Fibroblast of lung (primary cell): ENCODE data around the gene ITGAE. TPM values are rescaled to one million over a fixed set of nuclear protein-coding genes. Genes with fewer than 3 reads are reported as not detected.

Experiments used
- DNase-seq, 2 donors: peaks; one replicate each; pipeline versions ENCODE4 v3.0.0 to v3.0.0-alpha.2; 2010; ENCODE audit warnings: low read depth in 2 of 2
- H2AFZ ChIP-seq: 2 replicates; pipeline ENCODE4 v1.5.1; 2012; ENCODE audit warnings: low read length, control low read depth, inconsistent platforms
- H3K27ac ChIP-seq: 2 replicates; pipeline ENCODE4 v1.5.1; 2011; ENCODE audit warnings: low read length, control low read depth; ENCODE audit not compliant: insufficient read depth
- H3K27me3 ChIP-seq: 2 replicates; pipeline ENCODE4 v1.5.1; 2011; ENCODE audit warnings: mild to moderate bottlenecking, low read length; ENCODE audit not compliant: control insufficient read depth, insufficient read depth
- H3K36me3 ChIP-seq: 2 replicates; pipeline ENCODE4 v1.5.1; 2011; ENCODE audit warnings: low read length; ENCODE audit not compliant: control insufficient read depth, insufficient read depth
- H3K4me1 ChIP-seq: 2 replicates; pipeline ENCODE4 v1.5.1; 2011; ENCODE audit warnings: low read length; ENCODE audit not compliant: control insufficient read depth, insufficient read depth; ENCODE audit errors: extremely low read depth
- H3K4me2 ChIP-seq: 2 replicates; pipeline ENCODE4 v1.5.1; 2011; ENCODE audit warnings: low read length, control low read depth; ENCODE audit not compliant: insufficient read depth; ENCODE audit errors: extremely low read depth
- H3K4me3 ChIP-seq, 4 experiments: fragments of 200-600 bp in 1 of 4; sonication (generic) in 1 of 4; replicated peaks in 1 of 4; 2 replicates each; pipeline ENCODE4 v1.5.1; 2011 to 2016; ENCODE audit warnings: low read length in 4 of 4, low read depth in 3 of 4, mild to moderate bottlenecking in 3 of 4, control low read depth in 2 of 4, inconsistent platforms in 1 of 4, mixed read lengths in 1 of 4; ENCODE audit not compliant: insufficient read depth in 1 of 4; ENCODE audit errors: control extremely low read depth in 1 of 4
- H3K79me2 ChIP-seq: 2 replicates; pipeline ENCODE4 v1.5.1; 2012; ENCODE audit warnings: mild to moderate bottlenecking, low read length, inconsistent platforms; ENCODE audit not compliant: control insufficient read depth, insufficient read depth
- H3K9ac ChIP-seq: 2 replicates; pipeline ENCODE4 v1.5.1; 2011; ENCODE audit warnings: mild to moderate bottlenecking, low read length, control low read depth; ENCODE audit not compliant: insufficient read depth
- H3K9me3 ChIP-seq: 2 replicates; pipeline ENCODE4 v1.5.1; 2012; ENCODE audit warnings: low read depth, low read length; ENCODE audit not compliant: control insufficient read depth, insufficient read depth
- H4K20me1 ChIP-seq: 2 replicates; pipeline ENCODE4 v1.5.1; 2011; ENCODE audit warnings: low read length; ENCODE audit not compliant: control insufficient read depth, insufficient read depth; ENCODE audit errors: extremely low read depth
- CTCF ChIP-seq, 2 donors: IDR thresholded peaks in 1 of 2; conservative IDR thresholded peaks in 1 of 2; 1 replicate in 1 of 2; 2 replicates in 1 of 2; pipeline ENCODE4 v1.5.1; 2011 to 2012; ENCODE audit warnings: low read length in 2 of 2, control low read depth in 1 of 2, inconsistent platforms in 1 of 2, low read depth in 1 of 2, mild to moderate bottlenecking in 1 of 2
- EZH2 ChIP-seq: IDR thresholded peaks from 2 replicates; pipeline ENCODE4 v1.5.1; 2012; ENCODE audit warnings: low read length, control low read depth, mild to moderate bottlenecking; ENCODE audit errors: missing control alignments
- polyA plus RNA-seq, 2 donors: library from polyadenylated mRNA; depleted of rRNA in 1 of 2; stranded (reverse) in 1 of 2; unstranded in 1 of 2; fragments of >200 nt; gene quantifications; 2 replicates each; pipeline ENCODE4 v1.2.1, GENCODE V29; 2011 to 2012; ENCODE audit warnings: missing spikeins in 1 of 2
- total RNA-seq: library from RNA; depleted of rRNA; stranded (reverse); fragments of >200 nt; gene quantifications from 2 replicates; pipeline ENCODE4 v1.2.1, GENCODE V29; 2014

Gene ITGAE
- total and polyA plus RNA-seq, 2 donors (not counting 1 experiment from before 2014, with no cell fraction given), result 29.7 to 72.5 TPM

GRCh38 chr17:3727041-3727440 lies 73.9 kb downstream of the ITGAE start:
- H3K9me3 ChIP-seq, result no peaks in the 10 kb centered on the region
- no peak overlapping the region for H3K4me3 ChIP-seq
- H3K4me1 ChIP-seq, result peaks cover 8% of the 10 kb centered on the region
- H4K20me1 ChIP-seq, result no peaks in the 10 kb centered on the region
- H3K9ac ChIP-seq, result no peak overlapping the region
- peaks cover 36% of the 10 kb centered on the region for H3K79me2 ChIP-seq
- H3K27me3 ChIP-seq, result no peaks in the 10 kb centered on the region
- DNase-seq, result no peak
- H3K36me3 ChIP-seq, result peaks cover 2% of the 10 kb centered on the region
- no peak overlapping the region for H2AFZ ChIP-seq
- no peak overlapping the region for H3K27ac ChIP-seq
- H3K4me2 ChIP-seq, result no peak overlapping the region
- TF ChIP-seq EZH2 (no peak), CTCF (conservative IDR thresholded peaks at IDR 0.05 in 1 of 2, IDR thresholded peaks at IDR 0.05 in 1 of 2; ENCODE audit: low read depth in 1 of 2, low read length in 2 of 2) (no peak)

GRCh38 chr17:3724378-3725077 lies 76.5 kb downstream of the ITGAE start:
- H3K36me3 ChIP-seq, result peaks cover 2% of the 10 kb centered on the region
- no peaks in the 10 kb centered on the region for H4K20me1 ChIP-seq

More at GRCh38 chr17:3724378-3725077, 76.5 kb downstream of the ITGAE start:
- H3K79me2 ChIP-seq, result peaks cover 36% of the 10 kb centered on the region
- H3K9ac ChIP-seq, result peak overlapping the region; percentile 64
- peak overlapping the region; percentile 68 to 97 (median 82) for H3K4me3 ChIP-seq
- TF ChIP-seq CTCF (conservative IDR thresholded peaks at IDR 0.05 in 1 of 2, IDR thresholded peaks at IDR 0.05 in 1 of 2; ENCODE audit: low read depth in 1 of 2, low read length in 2 of 2) (no peak), EZH2 (no peak)
- peak overlapping the region; percentile 93 for H2AFZ ChIP-seq
- H3K4me2 ChIP-seq, result peak overlapping the region; percentile 76
- DNase-seq, result no peak
- H3K4me1 ChIP-seq, result peaks cover 11% of the 10 kb centered on the region
- H3K27ac ChIP-seq, result peak overlapping the region; percentile 85
- no peaks in the 10 kb centered on the region for H3K9me3 ChIP-seq
- H3K27me3 ChIP-seq, result no peaks in the 10 kb centered on the region
